Measurements from ENCODE around the gene ADH1B.
"Not testable (repeated sequence)": the region's sequence is repeated elsewhere in the genome, so short reads cannot be mapped to it uniquely, and the experiment has no call there.

Gene ADH1B

GRCh38 chr4:99321241-99322191 is at the start of gene ADH1B:
Gene ADH1B, minus strand, starts transcription at chr4:99321401. Its CDS starts 70 bp downstream, at chr4:99321331.
- DNase-seq = no peak

- not testable (repeated sequence) for DNase-seq
Observed at GRCh38 chr4:99367817-99368216, 46.6 kb upstream of the ADH1B start.

GRCh38 chr4:99366491-99366890 is 45.3 kb upstream of the ADH1B start:
- no peak for DNase-seq

GRCh38 chr4:99362768-99363167 is 41.6 kb upstream of the ADH1B start:
- no peak for DNase-seq

- DNase-seq = no peak
Observed at GRCh38 chr4:99361899-99362275, 40.7 kb upstream of the ADH1B start.

GRCh38 chr4:99361268-99361898 is 40.2 kb upstream of the ADH1B start:
- no peak for DNase-seq

GRCh38 chr4:99359480-99360204 is 38.4 kb upstream of the ADH1B start:
- no peak for DNase-seq

GRCh38 chr4:99357948-99358347 is 36.7 kb upstream of the ADH1B start:
- DNase-seq = no peak

- no peak for DNase-seq
Observed at GRCh38 chr4:99356992-99357391, 35.8 kb upstream of the ADH1B start.

GRCh38 chr4:99356149-99356548 is 34.9 kb upstream of the ADH1B start:
- not testable (repeated sequence) for DNase-seq

GRCh38 chr4:99352602-99353537 is 31.7 kb upstream of the ADH1B start, which contains the start of gene ADH1C:
Gene ADH1C, minus strand, starts transcription at chr4:99352746. Its CDS starts 71 bp downstream, at chr4:99352675.
- no peak for DNase-seq

- no peak for DNase-seq
Observed at GRCh38 chr4:99351487-99351886, 30.3 kb upstream of the ADH1B start.

- DNase-seq = no peak
Observed at GRCh38 chr4:99349338-99349737, 28.1 kb upstream of the ADH1B start.

GRCh38 chr4:99342624-99343023 is 21.4 kb upstream of the ADH1B start:
- not testable (repeated sequence) for DNase-seq

GRCh38 chr4:99341426-99341825 is 20.2 kb upstream of the ADH1B start:
- DNase-seq = no peak

- no peak for DNase-seq
Observed at GRCh38 chr4:99339172-99339571, 18.0 kb upstream of the ADH1B start.

- no peak for DNase-seq
Observed at GRCh38 chr4:99336553-99336952, 15.4 kb upstream of the ADH1B start.

- DNase-seq = no peak
Observed at GRCh38 chr4:99334880-99335279, 13.7 kb upstream of the ADH1B start.

- DNase-seq = no peak
Observed at GRCh38 chr4:99330648-99331047, 9.4 kb upstream of the ADH1B start.

- no peak for DNase-seq
Observed at GRCh38 chr4:99329876-99330275, 8.7 kb upstream of the ADH1B start.

- no peak for DNase-seq
Observed at GRCh38 chr4:99324979-99325378, 3.8 kb upstream of the ADH1B start.

GRCh38 chr4:99324361-99324760 is 3.2 kb upstream of the ADH1B start:
- no peak for DNase-seq

Measured in activated CD4-positive, alpha-beta T cell treated with anti-CD3 and anti-CD28 coated beads for 48 hours (primary cell).